Chondrocyte (in vitro differentiated cells): ENCODE measurements around the gene AGO3. TPM values are rescaled to one million over a fixed set of nuclear protein-coding genes. Genes with fewer than 3 reads are reported as not detected.
A peak's percentile ranks its signal among the peaks of the same experiment; 100 is the strongest.

Source experiments
- DNase-seq: peaks from one replicate; pipeline ENCODE4 v3.0.0; 2021; ENCODE audit warnings: mixed read lengths, low spot score
- H3K27ac Mint-ChIP-seq: one replicate; pipeline ENCODE4 v1.8.0; 2021; ENCODE audit warnings: mild to moderate bottlenecking, moderate library complexity, mixed read lengths; ENCODE audit not compliant: unreplicated experiment
- H3K27me3 Mint-ChIP-seq: 2 replicates; pipeline ENCODE4 v1.8.0; 2021; ENCODE audit warnings: low read depth, mixed read lengths
- H3K36me3 Mint-ChIP-seq: 2 replicates; pipeline ENCODE4 v1.8.0; 2021; ENCODE audit warnings: low read depth, mixed read lengths
- H3K4me1 Mint-ChIP-seq: 2 replicates; pipeline ENCODE4 v1.8.0; 2021; ENCODE audit warnings: low read depth, mild to moderate bottlenecking, mixed read lengths
- H3K4me3 Mint-ChIP-seq: one replicate; pipeline ENCODE4 v1.8.0; 2021; ENCODE audit warnings: mild to moderate bottlenecking, moderate library complexity, mixed read lengths; ENCODE audit not compliant: unreplicated experiment
- H3K9me3 Mint-ChIP-seq: 2 replicates; pipeline ENCODE4 v1.8.0; 2021; ENCODE audit warnings: low read depth, mixed read lengths
- total RNA-seq: library from RNA; stranded (reverse); gene quantifications from 3 replicates; pipeline ENCODE4 v1.2.1, GENCODE V29; 2021
- TF ChIP-seq, protein P1 (sequence below): fragments of 200-600 bp; sonication (generic); IDR thresholded peaks from 2 replicates; pipeline ENCODE4 v1.5.0; 2021; ENCODE audit warnings: antibody characterized with exemption, mild to moderate bottlenecking, moderate library complexity

AGO3 gene
- total RNA-seq, 1 donor from 2014 or later: 26.1 TPM

DNA sequence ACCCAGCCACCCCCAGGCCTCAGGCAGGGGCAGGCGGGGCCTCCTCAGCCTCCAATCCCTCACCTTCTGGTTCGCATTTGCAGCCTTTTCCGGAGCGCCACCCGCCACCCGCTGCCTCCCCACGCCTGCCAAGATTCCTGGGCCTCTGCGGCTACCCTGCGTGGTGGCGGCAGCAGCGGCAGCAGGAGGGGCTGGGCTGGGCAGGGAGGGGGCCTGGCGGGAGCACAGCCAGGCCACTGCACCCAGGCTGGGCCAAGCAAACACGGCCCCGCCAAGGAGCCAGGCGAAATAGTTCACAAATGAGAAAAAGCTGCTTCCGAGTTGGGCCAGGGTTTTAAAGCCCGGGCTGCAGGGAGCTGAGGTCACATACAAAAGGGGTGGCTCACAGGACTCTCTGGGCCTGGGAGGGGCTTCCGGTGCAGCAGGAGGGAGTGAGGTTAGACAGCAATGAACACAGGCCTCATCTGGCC, 184.3 kb downstream of the AGO3 start:
- no peak for DNase-seq
- Mint-ChIP-seq H3K36me3 (no peaks in the 10 kb centered on the region), H3K27ac (peak overlapping the region; percentile 87)

DNA sequence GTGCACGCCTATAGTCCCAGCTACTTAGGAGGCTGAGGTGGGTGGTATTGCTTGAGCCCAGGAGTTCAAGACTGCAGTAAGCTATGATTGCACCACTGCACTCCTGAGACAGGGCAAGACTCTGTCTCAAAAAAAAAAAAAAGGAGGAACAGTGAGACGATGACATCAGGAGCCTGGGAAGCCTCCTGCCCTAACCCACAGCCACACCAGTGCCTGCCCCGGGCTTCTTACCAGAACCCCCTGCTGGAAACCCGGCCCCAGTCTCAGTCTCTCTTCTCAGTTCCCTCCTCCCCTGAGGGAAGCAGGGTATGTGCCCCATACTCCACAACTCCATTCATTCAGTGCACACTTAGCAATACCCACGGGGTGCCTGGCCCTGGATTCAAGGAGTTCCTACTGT, 185.0 kb downstream of the AGO3 start:
- Mint-ChIP-seq H3K4me1 (peaks cover 45% of the 10 kb centered on the region), H3K9me3 (no peaks in the 10 kb centered on the region), H3K27ac (peak overlapping the region; percentile 87), H3K27me3 (no peaks in the 10 kb centered on the region), H3K36me3 (no peaks in the 10 kb centered on the region), H3K4me3 (no peak overlapping the region)
- DNase-seq: no peak
- TF ChIP-seq, protein P1, sequence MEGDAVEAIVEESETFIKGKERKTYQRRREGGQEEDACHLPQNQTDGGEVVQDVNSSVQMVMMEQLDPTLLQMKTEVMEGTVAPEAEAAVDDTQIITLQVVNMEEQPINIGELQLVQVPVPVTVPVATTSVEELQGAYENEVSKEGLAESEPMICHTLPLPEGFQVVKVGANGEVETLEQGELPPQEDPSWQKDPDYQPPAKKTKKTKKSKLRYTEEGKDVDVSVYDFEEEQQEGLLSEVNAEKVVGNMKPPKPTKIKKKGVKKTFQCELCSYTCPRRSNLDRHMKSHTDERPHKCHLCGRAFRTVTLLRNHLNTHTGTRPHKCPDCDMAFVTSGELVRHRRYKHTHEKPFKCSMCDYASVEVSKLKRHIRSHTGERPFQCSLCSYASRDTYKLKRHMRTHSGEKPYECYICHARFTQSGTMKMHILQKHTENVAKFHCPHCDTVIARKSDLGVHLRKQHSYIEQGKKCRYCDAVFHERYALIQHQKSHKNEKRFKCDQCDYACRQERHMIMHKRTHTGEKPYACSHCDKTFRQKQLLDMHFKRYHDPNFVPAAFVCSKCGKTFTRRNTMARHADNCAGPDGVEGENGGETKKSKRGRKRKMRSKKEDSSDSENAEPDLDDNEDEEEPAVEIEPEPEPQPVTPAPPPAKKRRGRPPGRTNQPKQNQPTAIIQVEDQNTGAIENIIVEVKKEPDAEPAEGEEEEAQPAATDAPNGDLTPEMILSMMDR: no peak

More for the DNA sequence above, 184.3 kb downstream of the AGO3 start:
- no peaks in the 10 kb centered on the region for H3K27me3 Mint-ChIP-seq
- H3K4me1 Mint-ChIP-seq: peaks cover 46% of the 10 kb centered on the region
- H3K4me3 Mint-ChIP-seq: peak overlapping the region; percentile 25
- H3K9me3 Mint-ChIP-seq: no peaks in the 10 kb centered on the region
- TF ChIP-seq, protein P1: no peak

DNA sequence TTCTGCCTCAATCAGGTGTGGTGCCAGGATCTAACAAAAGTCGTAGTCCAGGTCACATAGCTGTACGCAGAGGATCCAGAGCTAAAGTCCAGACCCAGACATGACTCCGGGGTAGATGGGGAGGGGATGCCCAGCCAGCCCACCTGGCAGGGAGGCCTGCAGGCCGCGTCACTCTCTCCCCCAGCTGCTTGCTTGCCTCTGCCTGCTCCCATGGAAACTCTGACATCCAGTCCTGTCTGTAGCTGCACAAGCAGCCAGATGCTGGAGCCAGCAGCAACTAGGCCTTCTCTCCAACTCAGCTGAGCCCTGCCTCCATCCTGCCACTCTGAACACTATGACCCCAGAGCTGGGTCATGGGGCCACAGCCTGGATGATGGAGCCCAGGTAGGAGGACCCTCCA, 186.0 kb downstream of the AGO3 start:
- H3K36me3 Mint-ChIP-seq: no peaks in the 10 kb centered on the region
- no peaks in the 10 kb centered on the region for H3K27me3 Mint-ChIP-seq
- DNase-seq: no peak
- TF ChIP-seq, protein P1: no peak
- H3K9me3 Mint-ChIP-seq: no peaks in the 10 kb centered on the region
- peaks cover 42% of the 10 kb centered on the region for H3K4me1 Mint-ChIP-seq
- H3K27ac Mint-ChIP-seq: no peak overlapping the region
- no peak overlapping the region for H3K4me3 Mint-ChIP-seq

- no peaks in the 10 kb centered on the region for H3K9me3 Mint-ChIP-seq
- no peak overlapping the region for H3K27ac Mint-ChIP-seq
- H3K36me3 Mint-ChIP-seq: no peaks in the 10 kb centered on the region
- TF ChIP-seq, protein P1: no peak
- DNase-seq: no peak
- no peak overlapping the region for H3K4me3 Mint-ChIP-seq
- H3K27me3 Mint-ChIP-seq: no peaks in the 10 kb centered on the region
- H3K4me1 Mint-ChIP-seq: peaks cover 54% of the 10 kb centered on the region
Observed at GRCh38 chr1:36118447-36119204, 187.7 kb downstream of the AGO3 start.

DNA sequence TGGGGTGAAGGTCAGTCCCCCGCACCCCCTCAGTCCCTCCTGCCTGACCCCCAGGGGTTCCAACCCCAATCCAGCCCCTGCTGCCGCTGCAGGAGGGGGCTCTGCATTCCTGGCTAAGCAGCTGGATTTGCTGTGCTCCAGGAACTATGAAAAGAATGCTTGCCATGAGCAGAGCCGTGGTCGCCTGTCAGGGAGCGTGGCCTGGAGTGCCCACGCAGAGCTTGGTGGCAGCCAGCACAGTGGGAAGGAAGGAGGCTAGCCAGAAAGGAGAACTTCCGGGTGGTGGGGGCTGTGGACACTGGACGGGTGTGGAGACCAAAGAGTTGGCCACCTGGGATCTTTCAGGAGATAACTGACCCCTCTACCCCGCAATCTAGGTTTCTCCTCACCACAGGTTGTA, 188.6 kb downstream of the AGO3 start:
- Mint-ChIP-seq H3K4me3 (no peak overlapping the region), H3K27ac (peak overlapping the region; percentile 67), H3K36me3 (no peaks in the 10 kb centered on the region), H3K9me3 (no peaks in the 10 kb centered on the region), H3K27me3 (peaks cover 1% of the 10 kb centered on the region), H3K4me1 (peaks cover 55% of the 10 kb centered on the region)
- TF ChIP-seq, protein P1: no peak
- no peak for DNase-seq

Other genes starting within 250 kb of the AGO3 start
- gene C1orf216, start 212.2 kb upstream of the AGO3 start, total RNA-seq: 23.2 to 26.1 TPM (median 24.8 TPM) in 3 replicates
- gene CLSPN, start 161.1 kb upstream of the AGO3 start, total RNA-seq: 4.4 to 19.6 TPM (median 4.8 TPM) in 3 replicates
- 6.6 to 12.5 TPM (median 11.8 TPM) in 3 replicates for gene AGO4, start 123.1 kb upstream of the AGO3 start, total RNA-seq
- gene AGO1, start 47.9 kb upstream of the AGO3 start, total RNA-seq: 23.5 to 35.8 TPM (median 24.6 TPM) in 3 replicates
- 0.17 TPM in 1 of 3 replicates, not detected in the others for gene TEKT2, start 153.0 kb downstream of the AGO3 start, total RNA-seq
- gene ADPRS, start 157.8 kb downstream of the AGO3 start, total RNA-seq: 24.0 to 26.9 TPM (median 26.8 TPM) in 3 replicates
- gene COL8A2, start 194.1 kb downstream of the AGO3 start, total RNA-seq: 10.8 to 18.1 TPM (median 17.4 TPM) in 3 replicates
- gene TRAPPC3, start 218.4 kb downstream of the AGO3 start, total RNA-seq: 67.7 to 74.5 TPM (median 69.7 TPM) in 3 replicates
- 159 to 177 TPM (median 173 TPM) in 3 replicates for gene MAP7D1, start 225.1 kb downstream of the AGO3 start, total RNA-seq